IMR-90 (cell line): Measurements from ENCODE around the gene HTT-AS. TPM values are rescaled to one million over a fixed set of nuclear protein-coding genes. Genes with fewer than 3 reads are reported as not detected.

ENCODE experiments used
- ATAC-seq: fragments of 200-7000 bp; cut with Tn5 transposase; 2 replicates; pipeline ENCODE4 v1.9.1; 2020; ENCODE audit warnings: low read depth, mild to moderate bottlenecking, moderate library complexity
- BruUV-seq: library from RNA; stranded (reverse); fragments of 400-500 nt; replicated peaks from 2 replicates; lab custom pipeline; 2021; lab: Mats Ljungman, UMichigan
- CTCF ChIA-PET: fragments of 300-600 bp; formaldehyde crosslinking; extraction: SDS; loops from one replicate; lab custom pipeline; 2021; ENCODE audit warnings: antibody characterized with exemption; lab: Yijun Ruan, JAX
- POLR2A ChIA-PET: fragments of 300-600 bp; sonication (Branson Sonifier 250); formaldehyde crosslinking; loops from one replicate; lab custom pipeline; 2022; ENCODE audit warnings: antibody characterized with exemption; ENCODE audit not compliant: unreplicated experiment; lab: Charles Lee
- DNase-seq: peaks from one replicate; pipeline ENCODE4 v3.0.0; 2013
- H2AFZ ChIP-seq: replicated peaks from 2 replicates; pipeline ENCODE3; 2013; ENCODE audit warnings: low read length, mild to moderate bottlenecking; ENCODE audit not compliant: poor library complexity
- H2AK5ac ChIP-seq: 2 replicates; pipeline ENCODE4 v1.6.1; 2013; ENCODE audit warnings: low read depth, low read length, inconsistent platforms
- H2AK9ac ChIP-seq: replicated peaks from 2 replicates; pipeline ENCODE3; 2013; ENCODE audit warnings: mild to moderate bottlenecking, low read depth, low read length, moderate library complexity; ENCODE audit not compliant: poor library complexity
- H2BK120ac ChIP-seq: 2 replicates; pipeline ENCODE4 v1.6.1; 2013; ENCODE audit warnings: low read depth, low read length, inconsistent platforms
- H2BK15ac ChIP-seq: 3 replicates; pipeline ENCODE4 v1.6.1; 2013; ENCODE audit warnings: low read depth, low read length, inconsistent platforms
- H2BK20ac ChIP-seq: 2 replicates; pipeline ENCODE4 v1.6.1; 2013; ENCODE audit warnings: low read depth, mild to moderate bottlenecking, inconsistent platforms, low read length, moderate library complexity
- H2BK5ac ChIP-seq: 2 replicates; pipeline ENCODE4 v1.6.1; 2013; ENCODE audit warnings: mild to moderate bottlenecking, low read depth, low read length, inconsistent platforms; ENCODE audit not compliant: poor library complexity, severe bottlenecking
- H3K14ac ChIP-seq: replicated peaks from 2 replicates; pipeline ENCODE4 v1.6.1; 2013; ENCODE audit warnings: low read depth, low read length, inconsistent platforms
- H3K18ac ChIP-seq: 2 replicates; pipeline ENCODE4 v1.6.1; 2013; ENCODE audit warnings: low read depth, low read length, control low read depth
- H3K23ac ChIP-seq: 2 replicates; pipeline ENCODE4 v1.6.1; 2013; ENCODE audit warnings: low read depth, low read length, inconsistent platforms
- H3K27ac ChIP-seq: 2 replicates; pipeline ENCODE4 v1.5.1; 2013; ENCODE audit warnings: mild to moderate bottlenecking, control low read depth, low read length; ENCODE audit not compliant: insufficient read depth
- H3K27me3 ChIP-seq: 2 replicates; pipeline ENCODE4 v1.6.1; 2013; ENCODE audit warnings: low read length; ENCODE audit not compliant: control insufficient read depth, insufficient read depth
- H3K36me3 ChIP-seq: 2 replicates; pipeline ENCODE4 v1.6.1; 2013; ENCODE audit warnings: low read length, mixed read lengths; ENCODE audit not compliant: control insufficient read depth, insufficient read depth
- H3K4ac ChIP-seq: 2 replicates; pipeline ENCODE4 v1.6.1; 2013; ENCODE audit warnings: low read depth, low read length, inconsistent platforms
- H3K4me1 ChIP-seq: 2 replicates; pipeline ENCODE4 v1.6.1; 2013; ENCODE audit warnings: low read length, mixed read lengths; ENCODE audit not compliant: control insufficient read depth, insufficient read depth
- H3K4me2 ChIP-seq: 2 replicates; pipeline ENCODE4 v1.6.1; 2013; ENCODE audit warnings: low read depth, mild to moderate bottlenecking, control low read depth, low read length, moderate library complexity
- H3K4me3 ChIP-seq: 2 replicates; pipeline ENCODE4 v1.5.1; 2013; ENCODE audit warnings: low read depth, mild to moderate bottlenecking, control low read depth, low read length, moderate library complexity; ENCODE audit not compliant: insufficient read depth
- H3K56ac ChIP-seq: 2 replicates; pipeline ENCODE4 v1.6.1; 2013; ENCODE audit warnings: low read length, inconsistent platforms; ENCODE audit not compliant: insufficient read depth; ENCODE audit errors: extremely low read depth
- H3K79me1 ChIP-seq, 2 experiments: 2 replicates each; pipeline ENCODE4 v1.6.1; 2013; ENCODE audit warnings: low read length in 2 of 2, inconsistent platforms in 1 of 2, low read depth in 1 of 2
- H3K9ac ChIP-seq: 2 replicates; pipeline ENCODE4 v1.6.1; 2013; ENCODE audit warnings: low read depth, low read length, control low read depth
- H3K9me1 ChIP-seq: 2 replicates; pipeline ENCODE4 v1.6.1; 2013; ENCODE audit warnings: low read length, inconsistent platforms; ENCODE audit not compliant: insufficient read depth
- H3K9me3 ChIP-seq: 2 replicates; pipeline ENCODE4 v1.6.1; 2013; ENCODE audit warnings: low read length; ENCODE audit not compliant: control insufficient read depth, insufficient read depth
- H4K20me1 ChIP-seq: 2 replicates; pipeline ENCODE4 v1.6.1; 2013; ENCODE audit warnings: low read length, inconsistent platforms; ENCODE audit not compliant: insufficient read depth
- H4K5ac ChIP-seq: 2 replicates; pipeline ENCODE4 v1.6.1; 2013; ENCODE audit warnings: mild to moderate bottlenecking, low read depth, low read length, control low read depth
- H4K8ac ChIP-seq, 2 experiments: 2 replicates each; pipeline ENCODE4 v1.6.1; 2013; ENCODE audit warnings: low read depth in 2 of 2, low read length in 2 of 2, control low read depth in 1 of 2, inconsistent platforms in 1 of 2
- H4K91ac ChIP-seq: 2 replicates; pipeline ENCODE4 v1.6.1; 2013; ENCODE audit warnings: low read depth, low read length, inconsistent platforms; ENCODE audit not compliant: insufficient read depth
- BHLHE40 ChIP-seq: fragments of 150-350 bp; IDR thresholded peaks from 2 replicates; pipeline ENCODE4 v1.6.1; 2016; ENCODE audit warnings: mild to moderate bottlenecking, low read depth, low read length
- CEBPB ChIP-seq: IDR thresholded peaks from 2 replicates; pipeline ENCODE4 v1.6.1; 2012; ENCODE audit warnings: low read depth, low read length, improper control_type of control experiment
- CHD1 ChIP-seq: IDR thresholded peaks from 2 replicates; pipeline ENCODE4 v1.6.1; 2012; ENCODE audit warnings: low read depth, low read length, improper control_type of control experiment
- FOS ChIP-seq: fragments of 150-350 bp; IDR thresholded peaks from 2 replicates; pipeline ENCODE4 v1.6.1; 2016; ENCODE audit warnings: low read depth, low read length
- MAFK ChIP-seq: IDR thresholded peaks from 2 replicates; pipeline ENCODE4 v1.6.1; 2012; ENCODE audit warnings: low read depth, low read length, improper control_type of control experiment
- MAZ ChIP-seq: IDR thresholded peaks from 2 replicates; pipeline ENCODE4 v1.6.1; 2012; ENCODE audit warnings: low read depth, mild to moderate bottlenecking, low read length, improper control_type of control experiment, moderate library complexity, borderline replicate concordance
- MXI1 ChIP-seq: IDR thresholded peaks from 2 replicates; pipeline ENCODE4 v1.6.1; 2012; ENCODE audit warnings: low read depth, mild to moderate bottlenecking, low read length, moderate library complexity, borderline replicate concordance
- NFE2L2 ChIP-seq: fragments of 150-350 bp; IDR thresholded peaks from 2 replicates; pipeline ENCODE4 v1.6.1; 2016; ENCODE audit warnings: low read depth, mild to moderate bottlenecking, low read length
- POLR2A ChIP-seq: IDR thresholded peaks from 2 replicates; pipeline ENCODE4 v1.6.1; 2012; ENCODE audit warnings: mild to moderate bottlenecking, low read depth, low read length
- RAD21 ChIP-seq: IDR thresholded peaks from 2 replicates; pipeline ENCODE4 v1.6.1; 2012; ENCODE audit warnings: low read length, improper control_type of control experiment
- RCOR1 ChIP-seq: IDR thresholded peaks from 2 replicates; pipeline ENCODE4 v1.6.1; 2012; ENCODE audit warnings: mild to moderate bottlenecking, low read length, improper control_type of control experiment; ENCODE audit not compliant: insufficient replicate concordance
- RFX5 ChIP-seq: IDR thresholded peaks from 2 replicates; pipeline ENCODE4 v1.8.0; 2012; ENCODE audit warnings: low read depth, mild to moderate bottlenecking, low read length, moderate library complexity
- SMC3 ChIP-seq: fragments of 150-350 bp; IDR thresholded peaks from 2 replicates; pipeline ENCODE4 v1.6.1; 2016; ENCODE audit warnings: low read depth, mild to moderate bottlenecking, antibody characterized with exemption, low read length, moderate library complexity
- WGBS, 2 experiments: methylation state at CpG; one replicate each; pipeline versions ENCODE4 v1.1.5 to v1.1.7; 2013; ENCODE audit warnings: missing lambda C conversion rate in 2 of 2; ENCODE audit not compliant: insufficient read length in 1 of 2; ENCODE audit errors: extremely low coverage in 2 of 2; 5-methylcytosine and 5-hydroxymethylcytosine counted together
- dilution Hi-C: fragments of 300-500 bp; cut with HindIII; formaldehyde crosslinking; loops from one replicate; pipeline ENCODE4 v1.14.3; 2018; ENCODE audit warnings: low sequenced_read_pairs; ENCODE audit not compliant: unreplicated experiment
- in situ Hi-C: fragments of 300-500 bp; cut with MboI; formaldehyde crosslinking; loops from 3 replicates; pipeline ENCODE4 v1.14.3; 2019; ENCODE audit warnings: low sequenced_read_pairs, inconsistent platforms, mixed read lengths
- intact Hi-C: fragments of 100-400 bp; cut with micrococcal nuclease; formaldehyde crosslinking; loops from 2 replicates; pipeline ENCODE4 v1.10.0; 2022
- polyA plus RNA-seq, 3 experiments: library from polyadenylated mRNA; depleted of rRNA; stranded (reverse); fragments of >200 nt; gene quantifications; 2 replicates each; pipeline ENCODE4 v1.2.3, GENCODE V29; 2012; ENCODE audit warnings: low replicate concordance in 1 of 3
- total RNA-seq: library from RNA; depleted of rRNA; stranded (reverse); fragments of >200 nt; gene quantifications from 2 replicates; pipeline ENCODE4 v1.2.3, GENCODE V29; 2012
- TF ChIP-seq, protein P1 (sequence below): conservative IDR thresholded peaks from 2 replicates; pipeline ENCODE4 v1.5.1; 2012; ENCODE audit warnings: mild to moderate bottlenecking, low read depth, low read length, improper control_type of control experiment
- TF ChIP-seq, protein P2 (sequence below): fragments of 150-350 bp; IDR thresholded peaks from 2 replicates; pipeline ENCODE4 v1.6.1; 2016; ENCODE audit warnings: low read depth, mild to moderate bottlenecking, low read length, moderate library complexity, borderline replicate concordance
- TF ChIP-seq, protein P3 (sequence below): fragments of 150-350 bp; IDR thresholded peaks from 2 replicates; pipeline ENCODE4 v1.6.1; 2017; ENCODE audit warnings: mild to moderate bottlenecking, antibody characterized with exemption, low read length, low read depth

Gene HTT-AS
- total and polyA plus RNA-seq, 2 of the 4 experiments (the other 2 are of a cell fraction): not detected

DNA sequence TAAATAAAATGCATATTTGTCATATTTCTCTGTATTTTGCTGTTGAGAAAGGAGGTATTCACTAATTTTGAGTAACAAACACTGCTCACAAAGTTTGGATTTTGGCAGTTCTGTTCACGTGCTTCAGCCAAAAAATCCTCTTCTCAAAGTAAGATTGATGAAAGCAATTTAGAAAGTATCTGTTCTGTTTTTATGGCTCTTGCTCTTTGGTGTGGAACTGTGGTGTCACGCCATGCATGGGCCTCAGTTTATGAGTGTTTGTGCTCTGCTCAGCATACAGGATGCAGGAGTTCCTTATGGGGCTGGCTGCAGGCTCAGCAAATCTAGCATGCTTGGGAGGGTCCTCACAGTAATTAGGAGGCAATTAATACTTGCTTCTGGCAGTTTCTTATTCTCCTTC is 3.5 kb upstream of the HTT-AS start:
- H2BK20ac ChIP-seq: no peak overlapping the region
- peaks cover 19 to 54% of the 10 kb centered on the region in 2 experiments for H3K79me1 ChIP-seq
- intact Hi-C loops: no loop called here
- ChIA-PET CTCF (no interaction called here), POLR2A (no interaction called here)
- H2BK5ac ChIP-seq: no peak overlapping the region
- TF ChIP-seq, protein P1, sequence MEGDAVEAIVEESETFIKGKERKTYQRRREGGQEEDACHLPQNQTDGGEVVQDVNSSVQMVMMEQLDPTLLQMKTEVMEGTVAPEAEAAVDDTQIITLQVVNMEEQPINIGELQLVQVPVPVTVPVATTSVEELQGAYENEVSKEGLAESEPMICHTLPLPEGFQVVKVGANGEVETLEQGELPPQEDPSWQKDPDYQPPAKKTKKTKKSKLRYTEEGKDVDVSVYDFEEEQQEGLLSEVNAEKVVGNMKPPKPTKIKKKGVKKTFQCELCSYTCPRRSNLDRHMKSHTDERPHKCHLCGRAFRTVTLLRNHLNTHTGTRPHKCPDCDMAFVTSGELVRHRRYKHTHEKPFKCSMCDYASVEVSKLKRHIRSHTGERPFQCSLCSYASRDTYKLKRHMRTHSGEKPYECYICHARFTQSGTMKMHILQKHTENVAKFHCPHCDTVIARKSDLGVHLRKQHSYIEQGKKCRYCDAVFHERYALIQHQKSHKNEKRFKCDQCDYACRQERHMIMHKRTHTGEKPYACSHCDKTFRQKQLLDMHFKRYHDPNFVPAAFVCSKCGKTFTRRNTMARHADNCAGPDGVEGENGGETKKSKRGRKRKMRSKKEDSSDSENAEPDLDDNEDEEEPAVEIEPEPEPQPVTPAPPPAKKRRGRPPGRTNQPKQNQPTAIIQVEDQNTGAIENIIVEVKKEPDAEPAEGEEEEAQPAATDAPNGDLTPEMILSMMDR: no peak
- TF ChIP-seq BHLHE40 (no peak), MXI1 (no peak), MAFK (no peak), FOS (no peak), POLR2A (no peak), CEBPB (no peak), NFE2L2 (no peak), RFX5 (no peak), SMC3 (no peak), RAD21 (no peak), RCOR1 (no peak), MAZ (no peak), CHD1 (no peak)
- TF ChIP-seq, protein P2, sequence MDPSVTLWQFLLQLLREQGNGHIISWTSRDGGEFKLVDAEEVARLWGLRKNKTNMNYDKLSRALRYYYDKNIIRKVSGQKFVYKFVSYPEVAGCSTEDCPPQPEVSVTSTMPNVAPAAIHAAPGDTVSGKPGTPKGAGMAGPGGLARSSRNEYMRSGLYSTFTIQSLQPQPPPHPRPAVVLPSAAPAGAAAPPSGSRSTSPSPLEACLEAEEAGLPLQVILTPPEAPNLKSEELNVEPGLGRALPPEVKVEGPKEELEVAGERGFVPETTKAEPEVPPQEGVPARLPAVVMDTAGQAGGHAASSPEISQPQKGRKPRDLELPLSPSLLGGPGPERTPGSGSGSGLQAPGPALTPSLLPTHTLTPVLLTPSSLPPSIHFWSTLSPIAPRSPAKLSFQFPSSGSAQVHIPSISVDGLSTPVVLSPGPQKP: no peak
- TF ChIP-seq, protein P3, sequence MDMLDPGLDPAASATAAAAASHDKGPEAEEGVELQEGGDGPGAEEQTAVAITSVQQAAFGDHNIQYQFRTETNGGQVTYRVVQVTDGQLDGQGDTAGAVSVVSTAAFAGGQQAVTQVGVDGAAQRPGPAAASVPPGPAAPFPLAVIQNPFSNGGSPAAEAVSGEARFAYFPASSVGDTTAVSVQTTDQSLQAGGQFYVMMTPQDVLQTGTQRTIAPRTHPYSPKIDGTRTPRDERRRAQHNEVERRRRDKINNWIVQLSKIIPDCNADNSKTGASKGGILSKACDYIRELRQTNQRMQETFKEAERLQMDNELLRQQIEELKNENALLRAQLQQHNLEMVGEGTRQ: no peak
- WGBS, 2 experiments: no CpG with 5 or more reads among the region's 2 CpGs
- no peak overlapping the region for H4K5ac ChIP-seq
- no peak overlapping the region for H3K18ac ChIP-seq
- no peak overlapping the region for H3K56ac ChIP-seq
- no peak overlapping the region for H3K23ac ChIP-seq
- peaks cover 14% of the 10 kb centered on the region for H3K9me1 ChIP-seq
- no TSS peak for BruUV-seq
- no peak overlapping the region for H3K4me2 ChIP-seq
- no peak overlapping the region for H2AK5ac ChIP-seq
- H3K4me3 ChIP-seq: no peak overlapping the region
- H2BK120ac ChIP-seq: no peak overlapping the region
- no peak overlapping the region for H3K9ac ChIP-seq
- no peak overlapping the region for H2AFZ ChIP-seq
- H4K20me1 ChIP-seq: peaks cover 56% of the 10 kb centered on the region
- no peak for DNase-seq
- no peak overlapping the region for H2AK9ac ChIP-seq
- H3K36me3 ChIP-seq: no peaks in the 10 kb centered on the region
- no peak overlapping the region for H4K8ac ChIP-seq
- H4K91ac ChIP-seq: no peak overlapping the region
- no peak overlapping the region for H3K4ac ChIP-seq
- H3K14ac ChIP-seq: no peak overlapping the region
- dilution Hi-C loops: no loop called here
- no peak overlapping the region for H2BK15ac ChIP-seq
- H3K27ac ChIP-seq: no peak overlapping the region
- H3K9me3 ChIP-seq: no peaks in the 10 kb centered on the region
- in situ Hi-C loops: no loop called here
- no peak for ATAC-seq
- H3K4me1 ChIP-seq: peaks cover 4% of the 10 kb centered on the region; the same call in 1 of the 2 replicates
- no peaks in the 10 kb centered on the region for H3K27me3 ChIP-seq
